HG03457 (cell line): ENCODE results near the gene SNTB2.
"Not testable (repeated sequence)": the region's sequence is repeated elsewhere in the genome, so short reads cannot be mapped to it uniquely, and the experiment has no call there.

Source experiments
- ATAC-seq: cut with Tn5 transposase; IDR thresholded peaks from one replicate; pipeline ENCODE4 v1.9.1; 2021; ENCODE audit warnings: moderate number of reproducible peaks; ENCODE audit not compliant: unreplicated experiment

SNTB2 gene

DNA sequence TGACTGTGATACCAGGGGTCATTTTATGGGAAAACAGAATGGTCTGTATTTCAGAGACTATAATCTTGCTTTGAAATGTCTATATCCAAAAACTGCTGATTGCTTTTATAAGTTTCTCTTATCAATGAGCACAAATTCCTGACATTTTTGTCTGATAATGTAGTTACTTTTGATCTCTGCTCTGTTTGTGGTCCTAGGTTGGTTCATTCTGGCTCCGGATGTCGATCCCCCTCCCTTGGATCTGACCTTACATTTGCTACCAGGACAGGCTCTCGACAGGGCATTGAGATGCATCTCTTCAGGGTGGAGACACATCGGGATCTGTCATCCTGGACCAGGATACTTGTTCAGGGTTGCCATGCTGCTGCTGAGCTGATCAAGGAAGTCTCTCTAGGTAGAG is 96.9 kb downstream of the SNTB2 start:
- ATAC-seq: no peak

DNA sequence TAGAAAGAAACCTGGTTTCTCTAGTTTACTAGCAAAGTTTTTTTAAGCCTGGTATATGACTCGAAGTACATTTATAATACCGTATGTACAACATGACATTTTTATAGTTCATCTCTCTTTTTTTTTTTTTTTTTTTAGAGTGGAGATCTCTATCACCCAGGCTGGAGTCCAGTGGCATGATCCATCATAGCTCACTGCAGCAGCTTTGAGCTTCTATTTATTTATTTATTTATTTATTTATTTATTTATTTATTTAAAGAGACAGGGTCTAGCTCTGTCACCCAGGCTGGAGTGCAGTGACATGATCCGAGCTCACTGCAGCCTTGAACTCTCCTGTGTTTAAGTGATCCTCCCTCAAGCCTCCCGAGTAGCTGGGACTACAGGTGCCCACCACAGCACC is 98.3 kb downstream of the SNTB2 start:
- ATAC-seq: no peak

DNA sequence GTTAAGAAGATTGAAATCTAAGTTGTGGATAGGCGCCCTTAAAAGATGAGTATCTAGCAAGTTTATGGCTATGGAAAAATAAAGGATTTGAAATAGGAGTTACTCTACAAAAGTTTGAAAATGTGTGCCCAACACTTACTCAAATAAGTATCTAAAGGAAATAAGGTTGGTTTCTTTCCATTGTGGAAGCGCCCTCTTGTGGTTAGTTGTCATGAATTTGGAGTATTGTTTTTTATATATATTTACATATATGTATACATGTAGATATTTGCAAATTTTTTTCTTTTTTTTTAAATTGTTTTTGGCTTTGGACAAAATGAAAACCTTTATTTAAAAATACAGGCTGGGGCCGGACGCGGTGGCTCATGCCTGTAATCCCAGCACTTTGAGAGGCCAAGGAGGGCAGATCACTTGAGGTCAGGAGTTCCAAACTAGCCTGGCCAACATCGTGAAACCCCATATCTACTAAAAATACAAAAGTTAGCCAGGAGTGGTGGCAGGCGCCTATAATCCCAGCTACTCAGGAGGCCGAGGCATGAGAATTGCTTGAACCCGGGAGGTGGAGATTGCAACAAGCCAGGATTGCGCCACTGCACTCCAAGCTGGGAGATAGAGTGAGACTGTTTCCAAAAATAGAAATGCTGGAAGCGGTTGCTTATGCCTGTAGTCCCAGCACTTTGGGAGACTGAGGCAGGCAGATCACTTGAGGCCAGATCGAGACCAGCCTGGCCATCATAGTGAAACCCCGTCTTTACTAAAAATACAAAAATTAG is 100.2 kb downstream of the SNTB2 start:
- no peak for ATAC-seq

DNA sequence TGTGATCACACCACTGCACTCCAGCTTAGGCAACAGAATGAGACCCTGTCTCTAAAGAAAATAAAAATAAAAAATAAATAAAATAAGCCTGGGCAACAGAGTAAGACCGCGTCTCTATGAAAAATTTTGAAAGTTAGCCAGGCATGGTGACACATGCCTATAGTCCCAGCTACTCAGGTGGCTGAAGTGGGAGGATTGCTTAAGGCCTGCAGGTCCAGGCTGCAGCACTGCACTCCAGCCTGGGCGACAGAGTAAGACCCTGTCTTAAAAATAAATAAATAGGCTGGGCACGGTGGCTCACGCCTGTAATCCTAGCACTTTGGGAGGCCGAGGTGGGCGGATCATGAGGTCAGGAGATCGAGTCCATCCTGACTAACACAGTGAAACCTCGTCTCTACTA is 104.7 kb downstream of the SNTB2 start:
- ATAC-seq: not testable (repeated sequence)

DNA sequence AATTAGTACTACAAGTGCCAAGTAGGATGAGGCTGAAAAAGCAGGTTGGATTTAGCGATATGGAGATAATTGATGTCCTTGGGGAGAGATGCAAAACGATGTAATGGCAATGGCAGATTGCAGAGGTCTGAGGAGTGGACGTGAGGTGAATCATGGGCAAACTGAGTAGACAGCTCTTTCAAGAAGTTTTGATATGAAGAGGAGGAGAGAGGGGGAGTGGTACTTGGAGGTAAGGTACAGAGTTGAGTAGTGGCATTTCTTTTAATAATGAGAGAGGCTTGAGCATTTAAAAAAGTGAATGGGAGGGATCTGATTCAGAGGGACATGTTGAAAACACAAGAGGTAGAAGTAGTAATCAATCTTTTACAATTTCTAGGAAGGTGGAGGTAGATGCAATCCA is 106.4 kb downstream of the SNTB2 start:
- no peak for ATAC-seq

DNA sequence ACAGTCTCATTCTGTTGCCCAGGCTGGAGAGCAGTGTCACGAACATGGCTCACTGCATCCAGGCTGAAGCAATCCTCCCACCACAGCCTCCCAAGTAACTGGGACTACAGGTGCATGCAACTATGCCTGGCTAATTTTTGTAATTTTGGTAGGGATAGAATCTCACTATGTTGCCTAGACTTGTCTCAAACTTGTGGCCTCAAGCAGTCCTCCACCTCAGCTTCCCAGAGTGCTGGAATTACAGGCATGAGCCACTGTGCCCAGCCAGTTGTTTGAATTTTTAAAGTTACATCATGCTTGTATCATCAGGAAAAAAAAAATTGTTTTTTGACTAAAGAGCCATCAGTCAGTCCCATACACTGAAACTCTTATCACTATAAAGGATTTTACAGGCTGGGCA is 107.1 kb downstream of the SNTB2 start:
- no peak for ATAC-seq

DNA sequence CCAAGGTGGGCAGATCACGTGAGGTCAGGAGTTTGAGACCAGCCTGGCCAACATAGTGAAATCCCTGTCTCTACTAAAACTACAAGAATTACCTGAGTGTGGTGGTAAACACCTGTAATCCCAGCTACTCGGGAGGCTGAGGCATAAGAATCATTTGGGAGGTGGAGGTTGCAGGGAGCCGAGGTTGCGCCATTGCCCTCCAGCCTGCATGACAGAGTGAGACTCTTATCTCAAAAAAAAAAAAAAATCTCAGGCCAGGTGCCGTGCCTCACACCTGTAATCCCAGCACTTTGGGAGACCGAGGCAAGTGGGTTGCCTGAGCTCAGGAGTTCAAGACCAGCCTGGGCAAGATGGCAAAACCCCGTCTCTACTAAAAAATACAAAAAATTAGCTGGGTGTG is 109.8 kb downstream of the SNTB2 start:
- not testable (repeated sequence) for ATAC-seq

DNA sequence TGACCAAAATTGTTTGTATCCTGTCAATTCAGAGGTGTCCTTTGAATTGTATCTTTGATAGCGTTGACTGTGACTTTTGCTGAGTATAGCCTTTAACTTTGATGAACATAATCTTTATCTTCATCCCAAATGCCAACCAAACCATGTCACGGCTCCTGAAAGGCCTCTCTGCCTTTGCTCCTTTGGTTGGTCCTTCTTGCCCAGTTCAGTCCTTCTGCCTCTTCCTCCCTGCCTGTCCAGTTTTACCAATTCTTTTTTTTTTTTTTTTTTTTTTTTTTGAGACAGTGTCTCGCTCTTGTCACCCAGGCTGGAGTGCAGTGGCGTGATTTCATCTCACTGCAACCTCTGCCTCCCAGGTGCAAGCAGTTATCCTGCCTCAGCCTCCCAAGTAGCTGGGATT is 111.3 kb downstream of the SNTB2 start:
- ATAC-seq: no peak

DNA sequence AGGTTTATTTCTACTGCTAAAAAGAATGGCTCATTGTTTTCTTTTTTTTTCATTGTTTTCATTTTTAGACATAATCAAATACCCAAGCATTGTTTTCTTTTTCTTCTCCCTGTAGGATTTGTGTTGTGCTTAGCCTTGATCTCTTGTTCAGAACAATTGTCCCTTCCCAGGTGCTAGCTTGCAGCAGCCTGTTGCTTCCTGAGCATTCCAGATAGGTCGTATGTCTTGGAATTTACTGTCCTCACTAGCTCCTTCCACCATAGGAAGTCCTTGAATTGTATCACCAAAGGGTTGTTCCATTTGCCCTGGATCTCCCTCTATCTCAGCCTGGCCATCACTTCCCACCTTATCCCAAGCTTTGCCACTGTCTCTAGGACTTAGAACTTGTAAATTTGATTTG is 114.2 kb downstream of the SNTB2 start:
- no peak for ATAC-seq

DNA sequence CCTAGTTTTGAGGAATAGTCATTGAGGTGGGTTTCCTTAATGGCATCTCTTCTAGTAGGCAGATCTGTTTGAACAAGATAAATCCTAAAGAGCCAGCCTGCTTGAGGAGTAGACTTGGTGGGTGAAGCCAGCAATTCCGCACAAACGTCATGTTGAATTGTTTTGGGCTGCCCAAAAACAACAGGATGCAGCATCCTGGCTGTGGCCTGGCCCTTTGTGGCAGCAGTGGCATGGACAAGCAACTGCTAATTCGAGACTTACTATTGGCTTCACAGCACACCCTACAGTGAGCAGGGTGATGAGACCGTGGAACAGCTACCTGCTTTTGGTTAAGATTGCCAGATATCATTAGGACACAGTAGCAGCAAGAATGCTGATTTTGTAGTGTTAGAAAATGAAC is 114.9 kb downstream of the SNTB2 start:
- ATAC-seq: no peak

DNA sequence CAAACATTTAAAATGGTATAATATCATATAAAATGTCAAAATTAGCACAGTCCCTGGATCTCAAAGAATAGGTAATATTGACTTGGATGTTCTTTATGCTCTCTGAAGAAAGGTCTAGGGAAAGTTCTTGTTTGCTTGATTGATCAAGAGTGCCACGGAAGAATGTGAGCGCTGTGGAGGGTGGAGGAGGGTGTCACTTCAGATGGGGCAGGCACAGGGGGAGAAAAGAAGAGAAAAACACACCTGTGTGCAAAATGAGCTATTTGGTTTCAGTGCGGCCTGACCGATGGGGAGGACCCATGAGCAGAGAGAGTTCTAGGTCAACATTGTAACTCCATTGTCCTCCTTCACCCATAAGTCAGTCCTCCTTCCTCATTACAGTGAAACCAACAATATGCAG is 115.3 kb downstream of the SNTB2 start:
- ATAC-seq: no peak

DNA sequence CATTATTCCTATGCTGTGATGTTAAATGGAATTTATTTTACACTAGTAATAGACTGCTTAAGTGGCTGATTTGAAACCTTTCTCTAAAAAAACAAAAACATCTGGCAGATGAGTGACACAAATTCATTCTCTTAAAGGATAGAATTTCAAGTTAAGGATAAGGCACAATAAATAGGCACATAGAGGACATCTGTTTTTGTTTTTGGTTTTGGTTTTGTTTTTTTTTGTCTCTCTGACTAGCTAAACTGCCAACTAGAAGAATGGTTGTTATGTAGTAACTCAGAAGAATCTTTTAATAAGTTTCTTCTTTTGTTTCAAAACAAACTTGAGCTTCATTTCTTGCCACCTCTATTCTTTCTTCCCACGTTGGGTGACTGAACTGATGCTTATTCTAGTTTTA is 119.1 kb downstream of the SNTB2 start:
- no peak for ATAC-seq

DNA sequence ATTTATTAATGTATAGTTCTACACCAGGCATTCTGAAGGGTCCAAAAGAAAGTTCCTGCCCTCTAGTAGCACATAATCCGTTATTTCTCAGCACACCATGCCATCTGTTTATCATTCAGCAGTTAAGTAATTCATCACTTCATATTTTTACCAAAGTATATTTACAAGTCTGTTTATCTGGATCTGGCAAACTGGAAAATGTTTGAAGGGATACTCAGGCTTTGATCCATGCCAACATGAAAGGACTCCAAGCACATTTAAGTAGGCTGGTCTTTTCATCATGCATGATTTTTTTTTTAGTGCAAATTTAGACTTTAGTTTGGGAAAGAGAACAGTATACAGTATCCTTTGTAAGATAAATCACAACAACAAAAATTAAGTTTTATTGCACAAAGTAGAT is 120.1 kb downstream of the SNTB2 start:
- ATAC-seq: no peak

DNA sequence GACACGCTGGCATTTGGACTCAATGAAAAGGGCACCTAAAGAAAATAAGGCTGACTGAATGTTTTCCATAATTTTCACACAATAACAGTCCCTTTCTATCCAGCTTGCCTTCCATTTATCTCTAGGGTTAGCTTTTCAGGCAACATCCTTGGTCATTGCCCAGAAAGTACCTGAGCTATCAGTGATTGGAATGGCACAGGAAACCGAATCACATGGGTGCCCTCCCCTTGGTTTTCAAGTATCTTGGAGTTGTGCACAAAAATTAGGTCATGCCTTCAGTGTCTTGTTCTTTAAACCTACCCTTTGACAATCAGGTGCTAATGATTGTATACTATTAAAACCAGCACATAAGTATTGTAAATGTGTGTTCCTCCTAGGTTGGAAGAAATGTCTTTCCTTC is 120.9 kb downstream of the SNTB2 start:
- no peak for ATAC-seq

DNA sequence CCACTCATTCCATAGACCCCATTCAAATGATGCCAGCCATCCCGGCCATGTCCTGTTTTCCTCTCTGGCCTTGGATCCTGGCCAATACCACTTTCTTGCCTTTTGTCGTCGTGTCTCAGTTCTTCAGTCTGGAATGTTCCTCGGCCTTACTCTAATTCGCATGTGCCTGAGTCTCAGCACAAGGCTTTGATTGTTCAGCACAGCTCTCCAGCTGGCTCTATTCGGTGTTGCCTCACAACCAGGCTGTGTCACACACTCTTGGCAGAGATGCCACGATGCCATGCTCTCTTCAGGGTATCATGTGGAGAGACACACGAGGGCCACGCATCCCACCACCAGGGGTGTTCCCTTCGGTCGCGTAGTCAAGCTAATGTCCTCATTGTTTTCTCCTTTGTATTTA is 122.4 kb downstream of the SNTB2 start:
- ATAC-seq: no peak

DNA sequence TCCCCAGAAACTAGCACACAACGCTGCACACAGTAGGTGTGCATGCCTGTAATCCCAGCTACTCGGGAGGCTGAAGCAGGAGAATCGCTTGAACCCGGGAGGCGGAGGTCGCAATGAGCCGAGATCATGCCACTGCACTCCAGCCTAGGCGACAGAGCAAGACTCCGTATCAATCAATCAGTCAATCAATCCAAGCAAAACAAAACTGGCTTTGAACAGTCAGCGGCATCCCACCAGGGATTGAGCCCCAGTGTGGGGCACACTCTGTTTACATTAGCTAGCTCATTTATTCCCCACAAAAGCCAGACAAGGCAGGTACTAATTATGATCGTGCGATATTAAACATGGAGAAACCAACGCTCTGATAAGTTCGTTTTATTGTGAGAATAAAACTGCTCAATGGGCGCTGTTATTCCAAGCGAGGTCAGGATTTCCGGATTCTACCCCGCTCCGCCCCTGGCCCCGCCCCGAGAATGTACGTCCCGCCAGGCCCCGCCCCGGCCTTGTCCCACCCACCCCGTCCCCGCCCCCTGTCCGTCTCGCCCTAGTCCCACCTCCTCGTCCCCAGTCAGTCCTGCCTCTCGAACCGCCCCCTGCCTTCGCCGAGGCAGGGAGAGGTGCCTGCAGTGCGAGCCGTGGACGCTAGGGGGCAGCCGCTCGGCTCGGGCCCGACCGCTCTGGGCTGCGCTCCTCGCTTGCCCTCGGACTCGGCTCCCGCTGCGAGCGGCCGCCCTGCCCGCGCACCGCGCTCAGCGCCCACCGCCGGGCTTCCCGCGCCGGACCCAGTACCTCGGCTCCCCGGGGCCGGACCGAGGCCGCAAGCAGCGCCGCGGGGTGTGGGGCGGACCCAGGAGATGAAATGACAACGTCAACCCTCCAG is 123.9 kb downstream of the SNTB2 start, which contains the start of gene VPS4A:
VPS4A (plus strand) TSS at position 698 of the 880 bp plus-strand sequence; CDS start at position 860, 162 bp downstream.
- peak; percentile 95 for ATAC-seq

DNA sequence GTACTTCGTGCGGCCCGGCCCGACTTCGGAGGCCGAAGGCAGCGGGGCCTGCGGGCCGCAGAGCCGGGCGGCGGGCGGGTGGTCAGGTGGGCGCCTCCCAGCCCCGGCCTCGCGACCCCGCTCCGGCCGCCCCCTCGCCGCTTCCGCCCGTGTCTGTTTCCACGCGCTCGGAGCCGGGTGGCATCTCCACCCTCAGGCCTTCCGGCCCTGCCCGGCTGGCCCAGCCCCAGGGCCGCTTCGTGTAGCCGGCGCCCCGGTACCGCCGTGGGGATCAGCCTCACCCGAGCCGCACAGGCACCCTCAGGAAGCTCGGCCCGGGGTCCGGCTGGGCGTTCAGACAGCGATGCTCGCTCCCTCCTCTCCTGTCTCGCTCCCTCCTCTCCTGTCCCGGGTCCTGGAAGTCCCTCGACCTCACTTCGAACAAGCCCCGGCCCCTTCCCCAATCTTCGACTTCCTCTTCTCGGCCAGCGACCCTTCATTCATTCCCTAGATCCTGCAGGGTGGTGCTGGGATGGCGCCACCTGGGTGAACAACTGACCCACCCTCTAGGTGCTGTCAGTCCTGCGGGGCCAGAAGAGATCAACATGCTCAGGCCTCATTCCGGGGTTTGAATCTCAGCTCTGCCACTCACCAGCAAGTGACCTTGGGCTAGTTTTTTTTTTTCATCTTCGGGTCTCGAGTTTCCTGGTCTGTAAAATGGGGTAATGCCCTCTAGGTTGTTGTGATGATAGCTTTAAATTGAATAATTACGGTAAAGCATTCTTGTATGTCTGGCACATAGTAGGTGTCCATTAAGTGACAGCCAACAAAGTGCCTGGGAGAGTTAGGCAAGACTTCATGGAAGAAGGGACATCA is 124.8 kb downstream of the SNTB2 start:
- ATAC-seq: peak; percentile 34

DNA sequence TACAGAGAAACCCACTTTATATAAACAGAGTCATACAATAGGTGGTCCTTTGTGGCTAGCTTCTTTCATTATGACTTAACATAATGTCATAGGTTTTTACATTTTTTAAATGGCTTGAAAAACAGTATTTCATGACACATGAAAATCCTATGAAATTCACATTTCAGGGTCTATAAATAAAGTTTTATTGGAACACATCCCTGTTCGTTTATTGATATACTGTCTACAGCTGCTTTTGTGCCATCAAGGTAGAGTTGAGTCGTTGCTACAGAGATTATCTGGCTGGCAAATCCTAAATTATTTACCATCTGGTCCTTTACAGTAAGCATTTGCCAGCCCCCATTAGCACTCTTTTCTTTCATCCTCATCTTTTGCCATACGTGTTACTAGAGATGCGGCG is 126.5 kb downstream of the SNTB2 start:
- no peak for ATAC-seq

DNA sequence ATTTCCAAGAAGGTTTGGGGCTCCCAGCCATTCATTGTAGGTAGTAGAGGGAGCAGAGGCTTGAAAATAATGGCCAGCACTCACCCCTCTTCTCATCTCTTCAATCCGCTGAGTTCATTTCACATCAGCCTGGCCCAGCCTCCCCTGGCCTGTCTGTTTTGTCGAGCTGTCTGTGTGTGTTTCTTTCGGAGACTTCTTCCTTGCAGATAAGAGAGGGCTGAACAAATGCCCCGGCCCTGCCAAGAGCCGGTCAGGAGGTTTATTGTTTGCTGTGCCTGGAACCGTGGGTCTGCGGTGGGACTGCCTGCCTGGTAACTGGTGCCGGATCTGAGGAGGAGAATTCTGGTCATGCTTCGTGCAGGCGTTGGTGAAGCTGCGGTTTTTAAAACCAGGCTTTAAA is 127.6 kb downstream of the SNTB2 start:
- no peak for ATAC-seq

DNA sequence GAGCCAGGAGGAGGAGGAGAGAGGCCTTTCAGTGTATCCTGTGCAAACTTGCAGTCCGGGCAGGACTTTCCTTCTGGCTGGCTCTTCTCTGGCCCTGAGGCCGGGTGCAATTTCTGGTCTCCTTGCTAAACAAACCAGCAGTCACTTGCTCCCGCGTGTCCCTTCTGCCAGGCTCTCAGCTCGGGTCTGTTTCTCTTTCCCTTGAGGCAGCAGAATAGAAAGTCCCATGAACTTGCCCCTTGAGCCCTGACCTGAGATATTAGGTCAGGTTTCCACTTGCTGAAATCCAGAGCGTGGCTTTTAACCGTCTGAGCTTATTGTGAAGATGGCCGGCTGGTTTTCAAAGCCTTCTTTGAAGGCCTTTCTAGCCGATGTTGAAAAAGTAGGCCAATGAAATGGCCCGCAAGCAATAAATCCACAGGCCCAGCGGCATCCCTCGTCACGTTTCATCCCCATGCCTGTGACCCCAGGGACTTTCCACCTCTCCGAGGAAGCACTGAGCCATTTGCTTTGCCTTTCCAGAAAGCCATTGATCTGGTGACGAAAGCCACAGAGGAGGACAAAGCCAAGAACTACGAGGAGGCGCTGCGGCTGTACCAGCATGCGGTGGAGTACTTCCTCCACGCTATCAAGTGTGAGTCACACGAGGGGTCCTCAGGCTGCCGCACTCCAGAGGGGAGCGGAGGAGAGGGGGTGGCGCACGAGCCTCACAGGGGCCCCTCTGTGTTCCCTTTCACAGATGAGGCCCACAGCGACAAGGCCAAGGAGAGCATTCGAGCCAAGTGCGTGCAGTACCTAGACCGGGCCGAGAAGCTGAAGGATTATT is 128.7 kb downstream of the SNTB2 start:
- ATAC-seq: no peak
